Measurements from ENCODE around the gene CTSK. TPM values are rescaled to one million over a fixed set of nuclear protein-coding genes. Genes with fewer than 3 reads are reported as not detected.
"Not testable (repeated sequence)": the region's sequence is repeated elsewhere in the genome, so short reads cannot be mapped to it uniquely, and the experiment has no call there.

The CTSK gene
- total RNA-seq, 4 donors from 2014 or later: 46.3 to 98.0 (median 64.2) TPM

DNA sequence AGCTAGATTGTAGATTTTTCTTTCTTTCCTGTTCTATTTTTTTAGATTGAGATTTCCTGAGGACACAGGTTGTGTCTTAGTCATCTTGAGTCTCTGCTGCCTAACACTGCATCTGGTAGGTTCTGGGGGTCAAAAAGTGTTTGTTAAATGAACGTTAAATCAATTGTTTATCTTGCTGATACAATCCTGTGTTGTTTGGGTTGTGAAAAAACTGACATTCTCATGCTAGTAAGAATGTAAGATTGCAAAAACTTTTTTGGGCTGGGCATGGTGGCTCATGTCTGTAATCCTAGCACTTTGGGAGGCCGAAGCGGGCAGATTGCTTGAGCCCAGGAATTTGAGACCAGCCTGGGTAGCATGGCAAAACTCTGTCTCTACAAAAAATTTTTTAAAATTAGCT is 3.4 kb downstream of the CTSK start:
- no peak for TF ChIP-seq EP300 (IDR thresholded peaks at IDR 0.05)
- no peak for TF ChIP-seq POLR2A (IDR thresholded peaks at IDR 0.05)
- TF ChIP-seq POLR2AphosphoS5 (IDR thresholded peaks at IDR 0.05): no peak
- TF ChIP-seq, protein P1, sequence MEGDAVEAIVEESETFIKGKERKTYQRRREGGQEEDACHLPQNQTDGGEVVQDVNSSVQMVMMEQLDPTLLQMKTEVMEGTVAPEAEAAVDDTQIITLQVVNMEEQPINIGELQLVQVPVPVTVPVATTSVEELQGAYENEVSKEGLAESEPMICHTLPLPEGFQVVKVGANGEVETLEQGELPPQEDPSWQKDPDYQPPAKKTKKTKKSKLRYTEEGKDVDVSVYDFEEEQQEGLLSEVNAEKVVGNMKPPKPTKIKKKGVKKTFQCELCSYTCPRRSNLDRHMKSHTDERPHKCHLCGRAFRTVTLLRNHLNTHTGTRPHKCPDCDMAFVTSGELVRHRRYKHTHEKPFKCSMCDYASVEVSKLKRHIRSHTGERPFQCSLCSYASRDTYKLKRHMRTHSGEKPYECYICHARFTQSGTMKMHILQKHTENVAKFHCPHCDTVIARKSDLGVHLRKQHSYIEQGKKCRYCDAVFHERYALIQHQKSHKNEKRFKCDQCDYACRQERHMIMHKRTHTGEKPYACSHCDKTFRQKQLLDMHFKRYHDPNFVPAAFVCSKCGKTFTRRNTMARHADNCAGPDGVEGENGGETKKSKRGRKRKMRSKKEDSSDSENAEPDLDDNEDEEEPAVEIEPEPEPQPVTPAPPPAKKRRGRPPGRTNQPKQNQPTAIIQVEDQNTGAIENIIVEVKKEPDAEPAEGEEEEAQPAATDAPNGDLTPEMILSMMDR (IDR thresholded peaks at IDR 0.05): no peak
- peaks cover 17% of the 10 kb centered on the region for H3K36me3 ChIP-seq
- H3K9me3 ChIP-seq: no peaks in the 10 kb centered on the region
- no peak overlapping the region for H3K27ac ChIP-seq
- DNase-seq (ENCODE audit: low spot score in 2 of 2): no peak
- WGBS: 83% methylated on average over 3 of the region's 3 CpGs
- H3K27me3 ChIP-seq: no peaks in the 10 kb centered on the region
- H3K4me3 ChIP-seq: peak overlapping the region; percentile 43
- peaks cover 12% of the 10 kb centered on the region for H3K4me1 ChIP-seq

DNA sequence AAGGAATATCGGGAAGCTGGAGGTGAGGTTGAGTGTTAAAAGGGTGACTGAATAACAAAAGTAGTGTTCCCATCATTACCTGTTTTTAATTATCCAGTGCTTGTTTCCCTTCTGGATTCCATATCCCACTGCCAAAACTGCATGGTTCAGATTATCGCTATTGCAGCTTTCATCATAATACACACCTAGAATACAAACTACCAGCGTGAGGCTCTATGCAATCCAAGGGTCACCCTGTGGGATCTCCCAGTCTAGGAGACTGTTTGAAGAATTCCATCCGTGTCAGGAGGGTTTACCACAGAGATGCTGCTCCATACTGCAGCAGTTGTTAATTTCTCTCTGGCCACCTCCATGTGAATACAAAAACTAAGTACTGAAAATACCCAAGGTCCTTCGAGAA is 9.0 kb downstream of the CTSK start:
- Histone ChIP-seq H3K9me3 (no peaks in the 10 kb centered on the region), H3K36me3 (peaks cover 60% of the 10 kb centered on the region), H3K27me3 (no peaks in the 10 kb centered on the region), H3K4me3 (no peak overlapping the region), H3K4me1 (no peaks in the 10 kb centered on the region), H3K27ac (no peak overlapping the region)
- TF ChIP-seq POLR2A (IDR thresholded peaks at IDR 0.05): no peak
- TF ChIP-seq, protein P1 (IDR thresholded peaks at IDR 0.05): no peak
- no peak for TF ChIP-seq POLR2AphosphoS5 (IDR thresholded peaks at IDR 0.05)
- no peak for TF ChIP-seq EP300 (IDR thresholded peaks at IDR 0.05)
- 87% methylated on average over 5 of the region's 5 CpGs for WGBS
- no peak for DNase-seq (ENCODE audit: low spot score in 2 of 2)

- H3K27ac ChIP-seq: no peak overlapping the region
- TF ChIP-seq POLR2A (IDR thresholded peaks at IDR 0.05) (no peak), EP300 (IDR thresholded peaks at IDR 0.05) (no peak), POLR2AphosphoS5 (IDR thresholded peaks at IDR 0.05) (no peak)
- TF ChIP-seq, protein P1 (IDR thresholded peaks at IDR 0.05): no peak
- H3K4me3 ChIP-seq: no peak overlapping the region
- WGBS: 81% methylated on average over 4 of the region's 4 CpGs
- no peaks in the 10 kb centered on the region for H3K27me3 ChIP-seq
- H3K36me3 ChIP-seq: peaks cover 54% of the 10 kb centered on the region
- no peaks in the 10 kb centered on the region for H3K9me3 ChIP-seq
- no peak for DNase-seq (ENCODE audit: low spot score in 2 of 2)
- H3K4me1 ChIP-seq: no peaks in the 10 kb centered on the region
These were observed 9.5 kb downstream of the CTSK start for GRCh38 chr1:150798525-150798924.

DNA sequence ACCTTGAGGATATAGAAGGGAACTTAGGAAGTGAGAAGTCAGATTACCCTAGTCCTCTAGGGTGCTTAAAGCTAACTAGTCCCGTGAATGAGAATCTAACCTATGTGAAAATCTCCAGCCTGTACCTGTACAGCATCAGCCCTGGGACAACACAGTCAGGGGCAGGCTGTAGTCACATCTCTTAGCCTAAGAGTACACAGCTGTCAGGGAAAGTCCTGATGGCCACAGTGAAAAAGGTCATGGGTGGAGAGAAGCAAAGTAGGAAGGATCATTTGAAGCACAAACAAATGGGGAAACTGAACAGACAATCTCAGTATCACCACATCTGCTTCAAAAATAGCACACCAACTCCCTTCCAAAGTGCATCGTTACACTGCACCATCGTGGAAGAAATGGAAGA is 11.7 kb downstream of the CTSK start:
- H3K4me1 ChIP-seq: no peaks in the 10 kb centered on the region
- no peak overlapping the region for H3K27ac ChIP-seq
- no peaks in the 10 kb centered on the region for H3K27me3 ChIP-seq
- no peak for TF ChIP-seq POLR2AphosphoS5 (IDR thresholded peaks at IDR 0.05)
- no peak for TF ChIP-seq POLR2A (IDR thresholded peaks at IDR 0.05)
- no peak for TF ChIP-seq EP300 (IDR thresholded peaks at IDR 0.05)
- TF ChIP-seq, protein P1 (IDR thresholded peaks at IDR 0.05): no peak
- no peak for DNase-seq (ENCODE audit: low spot score in 2 of 2)
- H3K4me3 ChIP-seq: no peak overlapping the region
- H3K36me3 ChIP-seq: peaks cover 47% of the 10 kb centered on the region
- 76% methylated on average over 3 of the region's 3 CpGs for WGBS
- H3K9me3 ChIP-seq: no peaks in the 10 kb centered on the region

GRCh38 chr1:150793778-150794177 is 14.3 kb downstream of the CTSK start:
- WGBS: 100% methylated on average over 3 of the region's 3 CpGs
- H3K27me3 ChIP-seq; DNase-seq (ENCODE audit: low spot score in 2 of 2); H3K4me3 ChIP-seq; H3K4me1 ChIP-seq; H3K27ac ChIP-seq; H3K9me3 ChIP-seq: not testable (repeated sequence)
- H3K36me3 ChIP-seq: peaks cover 36% of the 10 kb centered on the region

DNA sequence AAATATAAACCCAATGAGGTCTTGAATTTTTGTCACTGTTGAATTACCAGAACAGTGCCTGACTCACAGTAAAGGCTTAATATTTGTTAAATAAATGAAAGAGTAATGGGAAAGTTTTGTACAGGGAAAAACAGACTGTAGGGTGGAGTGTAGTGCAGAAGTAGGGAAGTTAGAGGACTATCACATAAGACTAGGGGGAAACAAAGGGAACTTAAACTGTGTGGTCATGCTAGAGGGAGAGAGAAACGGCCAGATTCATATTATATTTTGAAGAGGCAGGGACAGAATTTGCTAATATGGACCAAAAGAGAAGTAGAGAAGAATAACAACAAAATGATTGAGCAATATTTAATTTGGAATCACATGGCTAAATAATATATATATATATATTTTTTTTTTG is 14.8 kb downstream of the CTSK start:
- peaks cover 30% of the 10 kb centered on the region for H3K36me3 ChIP-seq
- no peaks in the 10 kb centered on the region for H3K4me1 ChIP-seq
- H3K4me3 ChIP-seq: no peak overlapping the region
- no peak overlapping the region for H3K27ac ChIP-seq
- H3K9me3 ChIP-seq: no peaks in the 10 kb centered on the region
- 69% methylated on average over 1 of the region's 1 CpG for WGBS
- DNase-seq (ENCODE audit: low spot score in 2 of 2): no peak
- H3K27me3 ChIP-seq: no peaks in the 10 kb centered on the region
- TF ChIP-seq, protein P1 (IDR thresholded peaks at IDR 0.05): no peak
- TF ChIP-seq POLR2A (IDR thresholded peaks at IDR 0.05) (no peak), POLR2AphosphoS5 (IDR thresholded peaks at IDR 0.05) (no peak), EP300 (IDR thresholded peaks at IDR 0.05) (no peak)
